ENCODE data around the gene TENM4. TPM values are rescaled to one million over a fixed set of nuclear protein-coding genes. Genes with fewer than 3 reads are reported as not detected.

TENM4 gene
- polyA plus RNA-seq, 3 donors, result 0.31 to 1.7 TPM; not detected in 1

GRCh38 chr11:79403839-79404238 lies 37.0 kb downstream of the TENM4 start:
- Histone ChIP-seq H3K36me3 (replicated peaks in 1 of 2; ENCODE audit: control insufficient read depth in 1 of 2, insufficient read depth in 2 of 2, low read length in 2 of 2) (no peaks in the 10 kb centered on the region), H3K79me2 (ENCODE audit: insufficient read depth, low read length) (no peaks in the 10 kb centered on the region), H2AFZ (ENCODE audit: insufficient read depth, low read depth, low read length, poor library complexity, severe bottlenecking) (no peak overlapping the region), H3K9ac (ENCODE audit: insufficient read depth, low read length, poor library complexity, severe bottlenecking) (no peak overlapping the region), H3K27ac (ENCODE audit: low read depth in 1 of 2, low read length in 2 of 2) (no peak overlapping the region), H3K4me1 (ENCODE audit: control insufficient read depth in 1 of 2, insufficient read depth in 2 of 2, low read length in 2 of 2) (peaks cover 24 to 28% of the 10 kb centered on the region in 2 donors), H3K9me3 (replicated peaks in 1 of 2; ENCODE audit: control insufficient read depth in 1 of 2, insufficient read depth in 1 of 2, low read length in 2 of 2) (peaks cover 0 to 5% of the 10 kb centered on the region in 2 donors), H4K20me1 (ENCODE audit: insufficient read depth, low read length) (no peaks in the 10 kb centered on the region), H3K4me2 (replicated peaks; ENCODE audit: extremely low read depth, low read length, poor library complexity, severe bottlenecking) (peak overlapping the region; percentile 44), H3K4me3 (replicated peaks in 1 of 3; ENCODE audit: low read depth in 2 of 3, low read length in 3 of 3) (peak overlapping the region in 1 of 3 experiments; percentile 24), H3K27me3 (ENCODE audit: control insufficient read depth in 2 of 2, insufficient read depth in 2 of 2, low read length in 2 of 2) (peaks cover 10 to 24% of the 10 kb centered on the region in 2 donors)
- intact Hi-C loops (cut with micrococcal nuclease), result loop anchor here (10.0 kb wide), 1 partner anchor 91 kb away; no protein-coding TSS in a partner anchor
- H3K9me3 Mint-ChIP-seq, result peaks cover 2 to 10% (median 6%) of the 10 kb centered on the region in 7 donors
- H3K36me3 Mint-ChIP-seq, result no peaks in the 10 kb centered on the region
- TF ChIP-seq CTCF (IDR thresholded peaks at IDR 0.05), result no peak
- H3K27me3 Mint-ChIP-seq (ENCODE audit: low read depth in 3 of 3), result peaks cover 0 to 12% (median 6%) of the 10 kb centered on the region in 3 donors
- 100% methylated on average over 1 of the region's 1 CpG for WGBS (ENCODE audit: insufficient coverage)
- no peak overlapping the region for H3K27ac Mint-ChIP-seq
- DNase-seq, result no peak
- H3K4me3 Mint-ChIP-seq, result no peak overlapping the region
- peaks cover 30% of the 10 kb centered on the region for H3K4me1 Mint-ChIP-seq

- no peak overlapping the region for H3K4me3 ChIP-seq (replicated peaks in 1 of 3; ENCODE audit: low read depth in 2 of 3, low read length in 3 of 3)
- H3K4me3 Mint-ChIP-seq, result no peak overlapping the region
- no peaks in the 10 kb centered on the region for H4K20me1 ChIP-seq (ENCODE audit: insufficient read depth, low read length)
- H3K79me2 ChIP-seq (ENCODE audit: insufficient read depth, low read length), result no peaks in the 10 kb centered on the region
- peaks cover 0 to 5% of the 10 kb centered on the region in 2 donors for H3K9me3 ChIP-seq (replicated peaks in 1 of 2; ENCODE audit: control insufficient read depth in 1 of 2, insufficient read depth in 1 of 2, low read length in 2 of 2)
- no peak overlapping the region for H3K9ac ChIP-seq (ENCODE audit: insufficient read depth, low read length, poor library complexity, severe bottlenecking)
- H3K27ac Mint-ChIP-seq, result no peak overlapping the region
- no peaks in the 10 kb centered on the region for H3K36me3 Mint-ChIP-seq
- no peak overlapping the region for H3K27ac ChIP-seq (ENCODE audit: low read depth in 1 of 2, low read length in 2 of 2)
- no peak overlapping the region for H3K4me2 ChIP-seq (replicated peaks; ENCODE audit: extremely low read depth, low read length, poor library complexity, severe bottlenecking)
- H3K36me3 ChIP-seq (replicated peaks in 1 of 2; ENCODE audit: control insufficient read depth in 1 of 2, insufficient read depth in 2 of 2, low read length in 2 of 2), result no peaks in the 10 kb centered on the region
- intact Hi-C loops (cut with micrococcal nuclease), result loop anchor here (10.0 kb wide), 1 partner anchor 92 kb away; no protein-coding TSS in a partner anchor
- H3K4me1 Mint-ChIP-seq, result peaks cover 30% of the 10 kb centered on the region
- peaks cover 2 to 10% (median 6%) of the 10 kb centered on the region in 7 donors for H3K9me3 Mint-ChIP-seq
- peaks cover 0 to 11% (median 7%) of the 10 kb centered on the region in 3 donors for H3K27me3 Mint-ChIP-seq (ENCODE audit: low read depth in 3 of 3)
- H3K27me3 ChIP-seq (ENCODE audit: control insufficient read depth in 2 of 2, insufficient read depth in 2 of 2, low read length in 2 of 2), result peaks cover 10 to 33% of the 10 kb centered on the region in 2 donors
- DNase-seq, result no peak
- no peak for TF ChIP-seq CTCF (IDR thresholded peaks at IDR 0.05)
- peaks cover 24 to 28% of the 10 kb centered on the region in 2 donors for H3K4me1 ChIP-seq (ENCODE audit: control insufficient read depth in 1 of 2, insufficient read depth in 2 of 2, low read length in 2 of 2)
- no peak overlapping the region for H2AFZ ChIP-seq (ENCODE audit: insufficient read depth, low read depth, low read length, poor library complexity, severe bottlenecking)
- 90% methylated on average over 3 of the region's 3 CpGs for WGBS (ENCODE audit: insufficient coverage)
Measured at GRCh38 chr11:79402912-79403311, 37.9 kb downstream of the TENM4 start.

All from CD14-positive monocyte (primary cell).